A172 (cell line): ENCODE measurements around the gene CNR2. TPM values are rescaled to one million over a fixed set of nuclear protein-coding genes. Genes with fewer than 3 reads are reported as not detected.
A peak's percentile ranks its signal among the peaks of the same experiment; 100 is the strongest.
"Not testable (repeated sequence)": the region's sequence is repeated elsewhere in the genome, so short reads cannot be mapped to it uniquely, and the experiment has no call there.

Source experiments
- DNase-seq: peaks from one replicate; pipeline ENCODE4 v3.0.0-alpha.2; 2015; ENCODE audit warnings: low spot score
- total RNA-seq: library from RNA; depleted of rRNA; stranded (reverse); fragments of >200 nt; shearing (Covaris generic); gene quantifications from 2 replicates; pipeline ENCODE4 v1.2.3, GENCODE V29; 2014

The CNR2 gene
- total RNA-seq, 1 experiment from 2014 or later, result not detected

GRCh38 chr1:23885222-23885621 lies 27.9 kb downstream of the CNR2 start:
- DNase-seq, result no peak

DNA sequence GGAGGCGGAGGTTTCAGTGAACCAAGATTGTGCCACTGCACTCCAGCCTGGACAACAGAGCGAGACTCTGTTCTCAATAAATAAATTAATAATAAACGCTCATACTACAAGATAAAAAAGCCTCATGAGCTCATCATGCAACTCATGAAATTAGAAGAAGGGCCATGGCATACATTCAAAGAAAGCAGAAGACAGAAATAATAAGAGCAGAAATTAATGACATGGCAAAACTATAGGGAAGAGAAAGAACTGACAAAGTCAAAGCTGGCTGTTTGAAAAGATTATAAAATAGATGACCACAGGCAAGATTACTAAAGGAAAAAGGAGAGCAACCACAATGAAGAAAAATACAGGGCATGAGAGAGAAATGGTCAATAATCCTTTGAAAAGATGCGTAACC lies 30.4 kb downstream of the CNR2 start:
- no peak for DNase-seq

- DNase-seq, result no peak
These were observed 33.4 kb downstream of the CNR2 start for GRCh38 chr1:23879809-23880208.

DNA sequence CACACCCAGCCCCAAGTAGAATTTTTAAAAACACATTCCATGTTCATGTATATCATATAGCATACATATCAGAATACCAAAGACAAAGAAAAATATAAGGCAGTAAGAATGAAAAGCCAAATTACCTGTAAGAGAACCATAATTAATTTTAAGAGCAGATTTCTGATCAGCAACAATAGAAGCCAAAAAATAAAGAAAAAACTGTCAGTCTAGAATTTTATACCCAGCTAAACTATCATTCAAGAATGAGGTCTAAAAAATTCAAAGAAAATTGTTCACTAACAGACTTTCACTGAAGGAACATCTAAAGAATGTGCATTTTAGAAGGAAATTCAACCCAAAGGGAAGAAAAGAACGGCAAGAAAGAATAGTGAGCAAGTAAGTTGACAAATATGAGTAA lies 34.5 kb downstream of the CNR2 start:
- no peak for DNase-seq

DNA sequence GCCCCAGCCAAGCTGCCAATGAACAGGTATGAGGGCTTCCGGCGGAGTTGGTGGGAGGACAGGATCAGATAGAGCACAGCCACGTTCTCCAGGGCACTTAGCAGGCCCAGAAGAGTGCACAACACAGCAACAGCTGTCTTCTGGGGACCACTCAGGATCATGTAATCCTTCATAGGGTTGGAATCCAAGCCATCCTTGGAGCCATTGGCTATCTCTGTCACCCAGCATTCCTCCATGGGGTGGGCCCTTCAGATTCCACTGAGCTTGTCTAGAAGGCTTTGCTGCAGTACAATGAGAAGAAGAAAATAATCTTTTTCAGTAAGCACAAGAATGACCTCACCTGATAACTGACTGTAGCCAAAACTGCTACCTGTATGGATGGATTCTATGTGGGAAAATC lies 37.8 kb downstream of the CNR2 start:
- no peak for DNase-seq

DNA sequence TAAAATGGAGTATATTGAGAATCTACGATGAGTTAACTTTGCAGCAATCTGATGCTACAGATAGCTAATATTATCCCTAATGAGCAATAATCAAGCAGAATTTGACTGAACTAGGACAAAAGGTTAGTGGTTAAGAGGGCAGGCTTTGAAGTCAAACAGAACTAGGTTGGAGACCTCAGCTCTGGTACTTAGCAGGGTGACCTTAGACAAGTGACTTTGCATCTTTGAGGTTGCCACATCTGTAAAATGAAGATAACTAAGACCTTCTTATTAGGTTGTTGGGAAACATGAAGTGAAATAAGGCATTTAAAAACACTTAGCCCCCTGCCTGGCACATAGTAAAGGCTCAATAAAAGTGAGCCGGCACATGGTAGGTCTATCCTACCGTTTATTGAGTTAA lies 40.7 kb downstream of the CNR2 start:
- DNase-seq, result no peak

DNA sequence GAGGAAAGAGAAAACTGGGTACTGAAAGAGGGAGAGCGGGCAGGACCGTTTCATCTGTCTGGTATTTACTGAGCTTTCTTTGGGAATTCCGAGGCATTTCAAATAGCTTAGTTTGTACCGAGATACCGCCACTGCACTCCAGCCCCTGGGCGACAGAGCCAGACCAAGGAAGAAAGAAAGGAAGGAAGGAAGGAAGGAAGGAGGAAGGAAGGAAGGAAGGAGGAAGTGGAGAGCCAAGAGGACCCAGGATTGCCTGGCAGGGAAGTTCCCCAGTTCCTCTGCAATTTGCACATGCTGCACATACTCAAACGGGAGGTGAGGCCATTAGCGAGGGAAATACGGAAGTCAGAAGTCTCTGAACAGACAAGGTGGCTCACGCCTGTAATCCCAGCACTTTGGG lies 44.1 kb downstream of the CNR2 start:
- DNase-seq, result no peak

DNA sequence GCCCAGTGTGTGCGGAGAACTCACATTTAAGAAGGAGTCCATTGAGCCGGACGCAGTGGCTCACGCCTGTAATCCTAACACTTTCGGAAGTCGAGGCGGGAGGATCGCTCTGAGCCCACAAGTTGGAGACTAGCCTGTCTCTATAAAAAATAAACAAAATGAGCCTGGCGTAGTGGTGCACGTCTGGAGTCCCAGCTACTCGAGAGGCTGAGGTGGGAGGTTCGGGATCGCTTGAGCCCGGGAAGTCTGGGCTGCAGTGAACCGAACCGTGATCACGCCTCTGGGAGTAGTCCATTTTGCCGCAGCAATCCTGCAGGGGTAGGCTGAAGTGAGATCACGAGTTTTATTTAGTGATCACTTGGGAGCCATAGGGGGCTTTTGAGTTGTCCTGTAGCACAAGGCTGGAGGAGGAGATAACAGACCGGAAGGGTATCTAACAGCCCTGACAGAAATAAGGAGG lies 44.6 kb downstream of the CNR2 start:
- no peak for DNase-seq

GRCh38 chr1:23867895-23868556 lies 45.1 kb downstream of the CNR2 start, which contains the start of gene FUCA1:
Gene FUCA1 (minus strand): TSS chr1:23868290. CDS start chr1:23868286, 4 bp downstream.
- peak; percentile 72 for DNase-seq

- DNase-seq, result no peak
These were observed 45.6 kb downstream of the CNR2 start for GRCh38 chr1:23867542-23867894.

DNA sequence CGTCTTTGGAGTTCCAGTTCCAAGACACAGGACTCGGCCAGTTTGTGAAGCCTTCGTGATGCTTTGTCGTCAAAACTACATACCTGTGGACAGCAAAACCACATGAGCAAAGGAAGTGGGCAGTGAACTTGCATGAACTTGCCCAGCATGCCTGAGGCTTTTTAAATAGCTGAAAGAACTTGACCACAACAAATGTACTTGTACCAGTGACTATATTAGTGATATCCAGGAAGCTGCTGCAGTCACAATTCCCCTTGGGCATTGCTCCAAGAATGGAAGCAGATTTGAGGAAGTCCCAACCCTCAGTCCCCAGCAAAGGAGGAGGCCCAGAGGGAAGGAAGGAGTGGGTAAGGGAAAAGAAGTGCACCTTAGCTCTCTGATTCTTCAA lies 47.6 kb downstream of the CNR2 start:
- peak; percentile 73 for DNase-seq

GRCh38 chr1:23864801-23865542 lies 48.2 kb downstream of the CNR2 start:
- DNase-seq, result no peak

GRCh38 chr1:23862640-23863039 lies 50.5 kb downstream of the CNR2 start:
- no peak for DNase-seq

DNA sequence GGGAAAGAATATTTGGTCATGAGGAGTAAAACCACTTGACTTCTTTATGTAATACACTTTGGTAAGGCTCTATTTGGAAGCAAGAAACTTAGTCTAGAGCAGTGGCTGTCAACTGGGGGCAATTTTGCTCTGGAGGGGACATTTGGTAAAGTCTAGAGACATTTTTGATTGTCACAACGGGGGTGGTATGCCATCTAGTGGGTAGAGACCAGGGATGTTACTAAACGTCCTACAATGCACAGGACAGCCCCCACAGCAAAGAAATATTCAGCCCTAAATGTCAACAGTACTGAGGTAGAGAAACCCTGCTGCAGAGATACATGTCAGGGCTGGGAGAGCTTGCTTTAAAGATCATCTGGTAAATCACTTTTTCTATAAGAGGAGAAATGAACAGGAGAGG lies 58.6 kb downstream of the CNR2 start:
- DNase-seq, result no peak

DNA sequence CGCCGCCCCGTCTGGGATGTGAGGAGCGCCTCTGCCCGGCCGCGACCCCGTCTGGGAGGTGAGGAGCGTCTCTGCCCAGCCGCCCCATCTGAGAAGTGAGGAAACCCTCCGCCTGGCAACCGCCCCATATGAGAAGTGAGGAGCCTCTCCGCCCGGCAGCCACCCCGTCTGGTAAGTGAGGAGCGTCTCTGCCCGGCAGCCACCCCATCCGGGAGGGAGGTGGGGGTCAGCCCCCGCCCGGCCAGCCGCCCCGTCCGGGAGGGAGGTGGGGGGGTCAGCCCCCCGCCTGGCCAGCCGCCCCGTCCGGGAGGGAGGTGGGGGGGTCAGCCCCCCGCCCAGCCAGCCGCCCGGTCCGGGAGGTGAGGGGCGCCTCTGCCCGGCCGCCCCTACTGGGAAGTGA lies 60.0 kb downstream of the CNR2 start:
- not testable (repeated sequence) for DNase-seq

DNA sequence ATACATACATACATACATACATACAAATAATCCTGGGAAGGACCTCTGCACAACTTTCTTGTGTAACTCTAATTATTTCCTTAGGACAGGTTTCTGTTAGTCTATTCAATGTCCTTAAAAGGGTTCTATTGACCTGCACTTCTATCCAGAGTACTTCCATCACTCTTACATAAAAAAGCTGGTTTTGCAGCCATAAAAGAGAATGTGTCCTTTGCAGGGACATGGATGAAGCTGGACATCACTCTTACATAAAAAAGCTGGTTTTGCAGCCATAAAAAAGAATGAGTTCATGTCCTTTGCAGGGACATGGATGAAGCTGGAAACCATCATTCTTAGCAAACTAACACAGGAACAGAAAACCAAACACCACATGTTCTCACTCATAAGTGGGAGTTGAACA lies 61.8 kb downstream of the CNR2 start:
- not testable (repeated sequence) for DNase-seq

DNA sequence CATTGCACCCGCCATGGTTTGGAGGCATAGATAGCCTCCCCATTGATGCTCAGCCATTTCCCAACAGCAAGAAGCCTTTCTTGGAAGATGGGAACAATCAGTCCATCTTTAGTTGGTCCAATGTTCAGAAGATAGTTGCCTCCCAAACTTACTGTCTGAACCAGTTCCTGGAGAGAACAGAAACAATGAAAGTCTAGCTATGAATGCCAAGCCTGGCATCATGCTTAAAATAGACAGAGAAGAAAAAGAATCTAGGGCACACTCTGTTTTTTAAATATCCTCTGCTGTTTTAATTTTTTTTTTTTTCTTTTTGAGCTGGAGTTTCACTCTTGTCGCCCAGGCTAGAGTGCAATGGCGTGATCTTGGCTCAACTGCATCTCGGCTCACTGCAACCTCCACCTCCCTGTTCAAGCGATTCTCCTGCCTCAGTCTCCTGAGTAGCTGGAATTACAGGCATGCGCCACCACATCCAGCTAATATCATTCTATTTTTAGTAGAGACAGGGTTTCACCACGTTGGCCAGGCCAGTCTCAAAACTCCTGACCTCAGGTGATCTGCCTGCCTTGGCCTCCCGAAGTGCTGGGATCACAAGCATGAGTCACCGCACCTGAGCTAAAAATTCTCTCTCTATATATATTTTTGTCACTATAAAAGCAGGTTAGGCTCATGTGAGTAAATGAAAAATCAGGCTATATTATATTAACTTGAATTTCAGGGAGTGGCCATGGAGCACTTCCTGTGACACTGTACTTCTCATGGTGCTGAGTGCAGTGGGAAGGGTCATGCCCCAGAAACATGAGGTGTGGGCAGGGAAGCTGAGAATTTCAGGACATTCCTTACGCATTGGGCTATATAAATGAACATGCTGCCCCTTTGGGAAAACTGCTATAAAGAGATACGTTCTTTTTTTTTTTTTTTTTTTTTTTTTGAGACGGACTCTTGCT lies 64.2 kb downstream of the CNR2 start:
- no peak for DNase-seq

DNA sequence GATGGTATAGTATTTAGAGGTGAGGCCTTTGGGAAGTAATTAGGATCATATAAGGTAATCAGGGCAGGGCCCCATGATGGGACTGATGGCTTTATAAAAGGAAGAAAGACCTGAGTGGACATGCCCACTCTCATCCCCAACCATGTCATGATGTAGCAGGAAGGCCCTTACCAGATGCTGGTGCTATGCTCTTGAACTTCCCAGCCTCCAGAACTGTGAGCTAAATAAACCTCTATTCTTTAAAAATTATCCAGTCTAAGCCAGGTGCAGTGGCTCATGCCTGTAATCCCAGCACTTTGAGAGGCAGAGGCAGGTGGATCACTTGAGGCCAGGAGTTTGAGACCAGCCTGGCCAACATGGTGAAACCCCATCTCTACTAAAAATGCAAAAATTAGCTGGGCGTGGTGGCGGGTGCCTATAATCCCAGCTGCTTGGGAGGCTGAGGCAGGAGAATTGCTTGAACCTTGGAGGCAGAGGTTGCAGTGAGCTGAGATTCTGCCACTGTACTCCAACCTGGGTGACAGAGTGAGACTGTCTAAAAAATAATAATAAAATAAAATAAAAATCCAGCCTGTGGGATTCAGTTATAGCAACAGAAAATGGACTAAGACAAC lies 65.6 kb downstream of the CNR2 start:
- DNase-seq, result not testable (repeated sequence)

GRCh38 chr1:23845163-23845562 lies 68.0 kb downstream of the CNR2 start:
- no peak for DNase-seq

DNA sequence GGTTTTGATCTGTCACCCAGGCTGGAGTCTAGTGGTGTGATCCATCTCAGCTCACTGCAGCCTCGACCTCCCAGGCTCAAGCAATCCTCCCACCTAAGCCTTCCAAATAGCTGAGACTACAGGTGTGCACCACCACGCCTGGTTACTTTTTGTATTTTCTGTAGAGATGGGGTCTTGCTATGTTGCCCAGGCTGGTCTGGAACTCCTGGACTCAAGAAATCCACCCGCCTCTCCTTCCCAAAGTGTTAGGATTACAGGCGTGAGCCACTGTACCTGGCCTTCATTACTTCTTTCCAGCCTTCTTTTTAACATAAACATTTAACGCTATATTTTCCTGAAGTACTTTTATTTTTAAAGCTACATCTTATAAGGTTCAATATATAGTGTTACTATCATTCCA lies 69.5 kb downstream of the CNR2 start:
- no peak for DNase-seq

GRCh38 chr1:23838401-23838866 lies 74.7 kb downstream of the CNR2 start:
- DNase-seq, result no peak

GRCh38 chr1:23837908-23838307 lies 75.3 kb downstream of the CNR2 start:
- no peak for DNase-seq
